Loucy (cell line): Measurements from ENCODE around the gene ZNF556.

ENCODE experiments used
- EZH2phosphoT487 ChIP-seq: fragments of 200-600 bp; IDR thresholded peaks from 2 replicates; pipeline ENCODE4 v1.6.1; 2018; ENCODE audit warnings: antibody characterized with exemption, mild to moderate bottlenecking, moderate library complexity, borderline replicate concordance
- TF ChIP-seq, protein P1 (sequence below): fragments of 200-600 bp; sonication (generic); conservative IDR thresholded peaks from 2 replicates; pipeline ENCODE4 v1.5.1; 2014; ENCODE audit warnings: mild to moderate bottlenecking, antibody characterized with exemption, low read length

DNA sequence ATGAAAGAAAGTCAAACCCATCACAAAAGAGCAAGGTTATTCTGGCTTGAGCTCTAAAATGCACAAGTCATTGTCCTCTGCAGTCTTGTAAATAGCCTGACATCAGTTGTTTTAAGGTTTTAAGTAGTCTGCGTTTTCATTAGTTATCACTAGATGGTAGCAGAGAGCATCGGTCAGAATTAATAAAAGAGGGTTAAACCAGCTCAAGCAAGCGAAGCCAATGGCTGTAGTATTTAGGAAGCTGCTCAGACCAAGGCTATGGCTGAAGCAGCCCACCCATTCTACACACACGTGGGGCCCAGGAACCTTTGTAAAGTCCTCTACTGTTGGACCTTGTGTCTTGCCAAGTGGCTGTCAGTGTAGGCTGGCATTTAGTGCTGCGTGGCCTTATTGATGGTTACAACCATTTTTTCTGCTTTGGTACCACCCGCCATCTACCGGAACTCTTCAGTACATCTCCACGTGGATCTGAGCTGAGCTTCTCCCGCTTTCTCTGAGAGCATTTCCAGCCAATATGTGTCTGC, 20.3 kb downstream of the ZNF556 start:
- TF ChIP-seq, protein P1, sequence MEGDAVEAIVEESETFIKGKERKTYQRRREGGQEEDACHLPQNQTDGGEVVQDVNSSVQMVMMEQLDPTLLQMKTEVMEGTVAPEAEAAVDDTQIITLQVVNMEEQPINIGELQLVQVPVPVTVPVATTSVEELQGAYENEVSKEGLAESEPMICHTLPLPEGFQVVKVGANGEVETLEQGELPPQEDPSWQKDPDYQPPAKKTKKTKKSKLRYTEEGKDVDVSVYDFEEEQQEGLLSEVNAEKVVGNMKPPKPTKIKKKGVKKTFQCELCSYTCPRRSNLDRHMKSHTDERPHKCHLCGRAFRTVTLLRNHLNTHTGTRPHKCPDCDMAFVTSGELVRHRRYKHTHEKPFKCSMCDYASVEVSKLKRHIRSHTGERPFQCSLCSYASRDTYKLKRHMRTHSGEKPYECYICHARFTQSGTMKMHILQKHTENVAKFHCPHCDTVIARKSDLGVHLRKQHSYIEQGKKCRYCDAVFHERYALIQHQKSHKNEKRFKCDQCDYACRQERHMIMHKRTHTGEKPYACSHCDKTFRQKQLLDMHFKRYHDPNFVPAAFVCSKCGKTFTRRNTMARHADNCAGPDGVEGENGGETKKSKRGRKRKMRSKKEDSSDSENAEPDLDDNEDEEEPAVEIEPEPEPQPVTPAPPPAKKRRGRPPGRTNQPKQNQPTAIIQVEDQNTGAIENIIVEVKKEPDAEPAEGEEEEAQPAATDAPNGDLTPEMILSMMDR = peak; percentile 71
- TF ChIP-seq EZH2phosphoT487 = no peak
